KBM-7 (cell line): ENCODE data around the gene AMOTL1.
"Not testable (repeated sequence)": the region's sequence is repeated elsewhere in the genome, so short reads cannot be mapped to it uniquely, and the experiment has no call there.

Source experiments
- DNase-seq: peaks from one replicate; pipeline ENCODE4 v3.0.0-alpha.2; 2015
- in situ Hi-C: fragments of 300-500 bp; cut with MboI; formaldehyde crosslinking; loops from 2 replicates; pipeline ENCODE4 v1.14.3; 2020; ENCODE audit warnings: low sequenced_read_pairs, low pct_unique_long_range_greater_than_20kb, mixed read lengths

Gene AMOTL1

DNA sequence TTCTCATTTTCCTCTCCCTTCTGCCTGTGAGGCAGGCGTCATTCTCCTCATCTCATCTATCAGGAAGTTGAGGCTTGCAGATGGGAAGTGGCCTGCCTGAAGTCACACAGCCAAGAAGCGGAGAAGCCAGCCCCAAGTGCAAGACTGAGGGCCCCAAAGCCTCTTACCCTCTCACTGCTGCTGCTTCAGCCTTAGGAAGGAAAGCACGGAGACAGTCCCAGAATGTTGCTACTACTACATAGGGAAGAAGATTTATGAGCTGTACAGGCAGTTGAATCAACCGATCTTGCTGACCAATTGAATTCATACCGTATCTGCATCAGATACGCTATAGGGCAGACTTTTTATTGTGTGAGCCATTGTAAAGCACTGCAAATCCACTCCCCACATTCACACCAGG, 116.2 kb downstream of the AMOTL1 start:
- DNase-seq: peak; percentile 45
- in situ Hi-C loops: loop anchor here (25.0 kb wide), 1 partner anchor 272 kb away; no protein-coding TSS in a partner anchor

- DNase-seq: peak; percentile 10
- in situ Hi-C loops: loop anchor here (25.0 kb wide), 1 partner anchor 273 kb away; no protein-coding TSS in a partner anchor
These were observed 117.0 kb downstream of the AMOTL1 start for GRCh38 chr11:94885133-94885532.

- in situ Hi-C loops: loop anchor here (25.0 kb wide), 1 partner anchor 273 kb away; no protein-coding TSS in a partner anchor
- no peak for DNase-seq
These were observed 117.4 kb downstream of the AMOTL1 start for GRCh38 chr11:94885581-94885980.

GRCh38 chr11:94888204-94888603, 120.0 kb downstream of the AMOTL1 start:
- in situ Hi-C loops: loop anchor here (25.0 kb wide), 1 partner anchor 276 kb away; no protein-coding TSS in a partner anchor
- DNase-seq: no peak

- in situ Hi-C loops: loop anchor here (25.0 kb wide), 1 partner anchor 283 kb away; no protein-coding TSS in a partner anchor
- no peak for DNase-seq
These were observed 127.3 kb downstream of the AMOTL1 start for GRCh38 chr11:94895451-94895850.

DNA sequence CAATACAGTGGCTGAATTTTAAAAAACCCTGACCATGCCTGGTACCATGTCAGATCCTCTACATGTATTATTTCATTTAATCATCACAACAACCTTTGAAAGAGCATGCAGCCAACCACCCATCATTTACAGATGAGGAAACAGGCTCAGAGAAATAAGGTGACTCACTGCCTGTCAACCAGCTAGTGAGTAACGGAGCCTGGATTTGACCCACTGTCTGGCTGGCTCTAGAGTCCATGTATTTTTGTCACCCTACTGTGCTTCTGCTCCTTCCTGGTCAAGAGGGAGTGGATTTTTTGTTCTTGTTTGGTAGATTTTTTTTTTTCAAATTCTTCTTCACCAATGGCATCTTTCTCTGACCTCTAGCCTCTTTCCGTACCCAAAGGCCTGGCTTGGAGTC, 127.8 kb downstream of the AMOTL1 start:
- in situ Hi-C loops: loop anchor here (25.0 kb wide), 1 partner anchor 284 kb away; no protein-coding TSS in a partner anchor
- DNase-seq: no peak

DNA sequence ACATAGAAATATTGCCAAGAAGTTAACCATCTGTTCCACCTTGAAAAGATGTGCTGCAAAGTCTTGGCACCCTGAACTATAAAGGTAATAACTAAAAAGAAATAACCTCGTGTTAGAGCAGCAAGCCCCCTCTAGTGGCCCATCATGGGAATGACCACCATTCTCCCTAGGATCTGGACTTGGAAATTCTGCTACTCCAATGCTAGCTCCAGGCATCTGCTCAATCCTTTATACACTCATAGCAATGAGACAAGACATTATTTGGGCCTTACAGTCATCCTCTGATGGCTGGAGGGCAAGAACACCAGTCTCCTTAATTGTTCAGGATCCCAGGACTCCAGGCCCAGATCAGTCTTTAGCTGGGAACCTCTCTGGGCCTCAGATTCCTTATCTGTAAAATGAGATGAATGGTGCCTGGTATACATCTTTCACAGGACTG, 129.2 kb downstream of the AMOTL1 start:
- DNase-seq: peak; percentile 58
- in situ Hi-C loops: loop anchor here (25.0 kb wide), 1 partner anchor 285 kb away; no protein-coding TSS in a partner anchor

GRCh38 chr11:94907226-94907625, 139.1 kb downstream of the AMOTL1 start:
- in situ Hi-C loops: no loop called here
- no peak for DNase-seq

DNA sequence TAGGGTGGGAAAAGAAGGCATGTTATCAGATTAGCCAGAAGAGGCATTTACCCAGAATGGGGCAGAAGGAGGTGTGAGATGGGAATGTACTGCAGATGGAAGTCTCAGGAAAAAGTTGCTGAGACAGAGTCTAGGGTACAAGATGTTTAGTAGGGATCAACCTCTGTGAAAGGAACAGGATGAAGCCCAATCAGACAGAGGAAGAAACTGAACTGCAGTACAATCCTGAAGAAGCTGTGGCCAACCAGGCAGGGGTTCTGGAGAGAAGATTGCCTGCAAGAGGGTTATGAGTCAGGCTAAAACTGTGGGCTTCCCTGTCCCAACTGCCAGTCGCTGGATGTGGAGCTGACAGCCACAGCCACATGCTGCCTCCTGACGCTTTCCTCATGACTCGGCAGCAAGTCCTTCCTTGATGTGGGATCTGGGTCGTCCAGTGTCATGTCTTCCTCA, 141.2 kb downstream of the AMOTL1 start:
- no peak for DNase-seq
- in situ Hi-C loops: no loop called here

DNA sequence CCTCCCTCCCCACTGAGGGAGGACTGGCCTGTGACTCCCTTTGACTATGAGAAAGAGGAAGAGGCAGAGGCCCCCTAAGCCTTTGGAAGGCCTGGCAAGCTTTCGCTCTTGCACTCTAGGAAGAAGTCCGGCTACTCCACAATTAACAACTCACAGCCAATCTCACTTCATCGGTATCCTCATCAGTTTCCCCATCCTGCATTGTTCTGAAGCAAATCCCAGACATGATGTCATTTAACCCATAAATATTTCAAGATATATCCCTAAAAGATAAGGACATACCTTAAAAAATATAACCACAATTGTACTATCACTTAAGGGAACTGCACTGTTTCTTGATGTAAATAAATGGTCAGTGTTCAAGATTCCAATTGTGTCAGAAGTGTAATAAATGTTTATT, 142.1 kb downstream of the AMOTL1 start:
- no peak for DNase-seq

DNA sequence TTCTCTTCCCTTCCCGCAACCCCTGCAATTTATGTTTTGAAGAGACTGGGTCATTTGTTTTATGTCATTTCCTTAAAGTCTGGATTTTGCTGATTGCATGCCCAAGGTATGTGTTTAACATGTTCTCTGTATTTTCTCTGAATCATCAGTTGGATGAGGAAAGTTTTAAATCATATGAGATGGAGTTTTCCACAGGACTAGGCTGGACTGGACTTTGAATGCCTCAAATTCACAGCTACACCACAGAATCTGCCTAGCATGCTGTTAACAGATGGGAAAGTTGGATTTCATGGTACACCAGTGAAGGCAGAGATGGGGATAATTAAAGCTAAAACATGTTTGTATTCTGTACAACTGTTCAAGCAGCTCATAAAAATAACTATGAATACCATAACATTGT, 142.6 kb downstream of the AMOTL1 start:
- no peak for DNase-seq
- in situ Hi-C loops: no loop called here

More for the DNA sequence above, 142.1 kb downstream of the AMOTL1 start:
- in situ Hi-C loops: no loop called here

GRCh38 chr11:94912806-94913205, 144.7 kb downstream of the AMOTL1 start:
- no peak for DNase-seq
- in situ Hi-C loops: no loop called here

GRCh38 chr11:94913718-94914394, 145.7 kb downstream of the AMOTL1 start:
- DNase-seq, in situ Hi-C loops: not testable (repeated sequence)

- no peak for DNase-seq
- in situ Hi-C loops: no loop called here
These were observed 152.2 kb downstream of the AMOTL1 start for GRCh38 chr11:94920311-94920710.

GRCh38 chr11:94922321-94923003, 154.3 kb downstream of the AMOTL1 start:
- in situ Hi-C loops: no loop called here
- DNase-seq: peak; percentile 85

GRCh38 chr11:94923004-94923334, 154.8 kb downstream of the AMOTL1 start:
- DNase-seq: no peak
- in situ Hi-C loops: no loop called here

- in situ Hi-C loops: no loop called here
- DNase-seq: no peak
These were observed 156.0 kb downstream of the AMOTL1 start for GRCh38 chr11:94924171-94924572.

- in situ Hi-C loops: no loop called here
- no peak for DNase-seq
These were observed 156.5 kb downstream of the AMOTL1 start for GRCh38 chr11:94924612-94925011.

DNA sequence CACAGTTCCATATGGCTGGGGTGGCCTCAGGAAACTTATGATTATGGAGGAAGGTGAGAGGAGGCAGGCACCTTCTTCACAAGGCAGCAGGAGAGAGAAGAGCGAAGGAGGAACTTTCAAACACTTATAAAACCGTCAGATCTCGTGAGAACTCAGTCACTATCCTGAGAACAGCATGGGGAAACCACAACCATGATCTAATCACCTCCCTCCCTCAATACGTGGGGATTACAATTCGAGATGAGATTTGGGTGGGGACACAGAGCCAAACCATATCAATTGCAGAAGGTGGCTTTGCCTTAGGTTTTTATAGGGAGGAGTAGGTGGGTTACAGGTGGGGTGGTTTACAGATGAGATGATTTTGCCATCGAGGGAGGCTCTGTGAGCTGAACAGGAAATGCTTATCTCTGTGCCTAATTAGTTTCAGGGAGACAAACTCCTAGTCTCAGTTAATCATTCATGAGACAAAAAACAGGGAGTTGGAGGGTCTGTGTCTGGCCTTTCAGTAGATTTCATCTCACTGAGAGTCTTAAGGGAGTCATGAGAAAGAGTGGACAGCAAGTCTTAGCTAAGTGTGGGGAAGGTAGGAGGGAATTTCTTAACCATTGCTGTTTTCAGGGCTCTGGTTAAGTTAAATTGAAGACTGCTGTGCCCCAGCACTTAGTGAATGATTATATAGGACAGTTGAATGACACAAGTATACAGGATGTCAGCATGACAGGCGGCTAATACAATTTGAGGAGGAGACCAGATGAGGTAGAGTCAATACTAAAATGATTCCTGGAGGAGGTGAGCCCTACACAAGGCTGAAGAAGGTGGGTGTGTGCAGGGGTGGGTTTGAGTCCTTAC, 157.5 kb downstream of the AMOTL1 start:
- DNase-seq: peak; percentile 56
- in situ Hi-C loops: no loop called here

DNA sequence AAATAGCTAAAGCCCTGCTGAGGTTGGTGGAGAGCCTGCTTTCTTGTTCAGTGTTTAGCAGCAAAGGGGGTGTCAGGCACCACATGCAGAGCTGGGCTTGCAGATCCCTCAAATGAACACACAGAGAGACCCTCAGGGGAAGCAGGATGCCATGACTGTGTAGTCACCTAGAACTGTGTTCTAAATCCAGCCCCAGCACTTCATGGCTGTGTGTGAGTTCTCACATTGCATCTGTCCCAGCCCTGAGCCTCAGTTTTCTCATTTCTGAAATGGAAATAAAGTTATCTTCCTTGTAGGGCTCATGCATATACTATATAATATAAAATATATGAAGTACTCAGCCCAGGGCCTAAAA, 158.1 kb downstream of the AMOTL1 start:
- in situ Hi-C loops: no loop called here

More for the DNA sequence above, 158.1 kb downstream of the AMOTL1 start:
- DNase-seq: no peak
